GM12875 (cell line): ENCODE measurements around the gene C3orf70.

Experiments used
- H3K4me3 ChIP-seq: one replicate; pipeline ENCODE4 v1.5.1; 2011; ENCODE audit warnings: low read depth, low read length, control low read depth
- CTCF ChIP-seq: IDR thresholded peaks from 2 replicates; pipeline ENCODE4 v1.5.1; 2011; ENCODE audit warnings: low read depth, mild to moderate bottlenecking, control low read depth, inconsistent platforms, low read length, moderate library complexity, borderline replicate concordance; ENCODE audit not compliant: insufficient read depth

C3orf70 gene

GRCh38 chr3:185187391-185187790, 34.5 kb upstream of the C3orf70 start:
- TF ChIP-seq CTCF = no peak
- no peak overlapping the region for H3K4me3 ChIP-seq

- H3K4me3 ChIP-seq = no peak overlapping the region
- peak; percentile 48; the same call in 1 of the 2 replicates for TF ChIP-seq CTCF
These were observed 24.0 kb upstream of the C3orf70 start for GRCh38 chr3:185176750-185177359.

GRCh38 chr3:185175370-185175987, 22.6 kb upstream of the C3orf70 start:
- H3K4me3 ChIP-seq = no peak overlapping the region
- TF ChIP-seq CTCF = no peak

GRCh38 chr3:185172086-185173049, 19.5 kb upstream of the C3orf70 start:
- no peak overlapping the region for H3K4me3 ChIP-seq

GRCh38 chr3:185164428-185165217, 11.8 kb upstream of the C3orf70 start:
- no peak for TF ChIP-seq CTCF
- no peak overlapping the region for H3K4me3 ChIP-seq

More at GRCh38 chr3:185172086-185173049, 19.5 kb upstream of the C3orf70 start:
- TF ChIP-seq CTCF = no peak

GRCh38 chr3:185162634-185163033, 9.8 kb upstream of the C3orf70 start:
- no peak for TF ChIP-seq CTCF
- H3K4me3 ChIP-seq = no peak overlapping the region
